SK-N-SH treated with all-trans-retinoic acid at 6 μM for 48 hours (cell line): Measurements from ENCODE around the gene CA5B.

Experiments used
- ATAC-seq: fragments of 200-7000 bp; cut with Tn5 transposase; 3 replicates; pipeline ENCODE4 v1.9.1; 2020; ENCODE audit warnings: mild to moderate bottlenecking, moderate library complexity
- ARNTL ChIP-seq: fragments of 450-650 bp; formaldehyde crosslinking; IDR thresholded peaks from 2 replicates; pipeline ENCODE4 v1.5.0; 2020; ENCODE audit warnings: low read depth, mild to moderate bottlenecking, moderate library complexity, borderline replicate concordance
- BACH2 ChIP-seq: fragments of 250-450 bp; sonication (Bioruptor Pico); IDR thresholded peaks from 2 replicates; pipeline ENCODE4 v1.9.0; 2021; ENCODE audit warnings: mild to moderate bottlenecking, borderline replicate concordance
- CSDC2 ChIP-seq: fragments of 250-450 bp; sonication (Bioruptor Pico); IDR thresholded peaks from 2 replicates; pipeline ENCODE4 v1.5.0; 2020; ENCODE audit warnings: mild to moderate bottlenecking, moderate library complexity
- ESRRG ChIP-seq: fragments of 250-450 bp; sonication (Bioruptor Pico); IDR thresholded peaks from 2 replicates; pipeline ENCODE4 v1.6.1; 2021; ENCODE audit warnings: mild to moderate bottlenecking
- GLIS3 ChIP-seq: fragments of 250-450 bp; sonication (Bioruptor Pico); IDR thresholded peaks from 2 replicates; pipeline ENCODE4 v1.5.0; 2020; ENCODE audit warnings: mild to moderate bottlenecking, moderate library complexity
- ISL1 ChIP-seq: fragments of 250-450 bp; sonication (Bioruptor Pico); IDR thresholded peaks from 2 replicates; pipeline ENCODE4 v2.1.2; 2022; ENCODE audit warnings: mild to moderate bottlenecking, moderate library complexity
- OSR1 ChIP-seq: fragments of 250-450 bp; sonication (Bioruptor Pico); IDR thresholded peaks from 2 replicates; pipeline ENCODE4 v1.8.0; 2022; ENCODE audit warnings: moderate library complexity, mild to moderate bottlenecking, inconsistent platforms
- PPARA ChIP-seq: fragments of 250-450 bp; sonication (Bioruptor Pico); IDR thresholded peaks from 2 replicates; pipeline ENCODE4 v1.5.0; 2020; ENCODE audit warnings: mild to moderate bottlenecking, borderline replicate concordance
- SNAI2 ChIP-seq: fragments of 250-450 bp; sonication (Bioruptor Pico); IDR thresholded peaks from 2 replicates; pipeline ENCODE4 v1.5.0; 2020; ENCODE audit warnings: mild to moderate bottlenecking, moderate library complexity
- TCF4 ChIP-seq: fragments of 250-450 bp; sonication (Bioruptor Pico); IDR thresholded peaks from 2 replicates; pipeline ENCODE4 v1.8.0; 2021; ENCODE audit warnings: mild to moderate bottlenecking, moderate library complexity, borderline replicate concordance
- TOX ChIP-seq: fragments of 250-450 bp; sonication (Bioruptor Pico); IDR thresholded peaks from 2 replicates; pipeline ENCODE4 v1.8.0; 2021; ENCODE audit warnings: mild to moderate bottlenecking, moderate library complexity, borderline replicate concordance
- ZC3H10 ChIP-seq: fragments of 250-450 bp; sonication (Bioruptor Pico); IDR thresholded peaks from 2 replicates; pipeline ENCODE4 v1.5.1; 2021; ENCODE audit warnings: mild to moderate bottlenecking, moderate library complexity
- ZFP3 ChIP-seq: fragments of 250-450 bp; sonication (Bioruptor Pico); IDR thresholded peaks from 2 replicates; pipeline ENCODE4 v1.5.0; 2020; ENCODE audit warnings: mild to moderate bottlenecking, moderate library complexity
- ZFP30 ChIP-seq: fragments of 450-650 bp; formaldehyde crosslinking; IDR thresholded peaks from 2 replicates; pipeline ENCODE4 v1.5.0; 2022; ENCODE audit warnings: mild to moderate bottlenecking, moderate library complexity
- ZNF565 ChIP-seq: fragments of 450-650 bp; formaldehyde crosslinking; conservative IDR thresholded peaks from 2 replicates; pipeline ENCODE4 v1.5.0; 2020; ENCODE audit warnings: low read depth, mild to moderate bottlenecking, moderate library complexity
- ZNF70 ChIP-seq: fragments of 450-650 bp; formaldehyde crosslinking; IDR thresholded peaks from 2 replicates; pipeline ENCODE4 v1.5.0; 2020; ENCODE audit warnings: mild to moderate bottlenecking, moderate library complexity
- ZNF8 ChIP-seq: fragments of 450-650 bp; formaldehyde crosslinking; IDR thresholded peaks from 2 replicates; pipeline ENCODE4 v1.5.0; 2020; ENCODE audit warnings: mild to moderate bottlenecking, moderate library complexity
- TF ChIP-seq, protein P1 (sequence below): fragments of 250-450 bp; sonication (Bioruptor Pico); IDR thresholded peaks from 2 replicates; pipeline ENCODE4 v1.5.1; 2021; ENCODE audit warnings: mild to moderate bottlenecking, moderate library complexity
- TF ChIP-seq, protein P2 (sequence below): fragments of 250-450 bp; sonication (Bioruptor Pico); IDR thresholded peaks from 2 replicates; pipeline ENCODE4 v1.5.0; 2020; ENCODE audit warnings: mild to moderate bottlenecking, moderate library complexity
- TF ChIP-seq, protein P3 (sequence below): fragments of 250-450 bp; sonication (Bioruptor Pico); IDR thresholded peaks from 2 replicates; pipeline ENCODE4 v1.5.1; 2020; ENCODE audit warnings: low read depth, mild to moderate bottlenecking, moderate library complexity

The CA5B gene

DNA sequence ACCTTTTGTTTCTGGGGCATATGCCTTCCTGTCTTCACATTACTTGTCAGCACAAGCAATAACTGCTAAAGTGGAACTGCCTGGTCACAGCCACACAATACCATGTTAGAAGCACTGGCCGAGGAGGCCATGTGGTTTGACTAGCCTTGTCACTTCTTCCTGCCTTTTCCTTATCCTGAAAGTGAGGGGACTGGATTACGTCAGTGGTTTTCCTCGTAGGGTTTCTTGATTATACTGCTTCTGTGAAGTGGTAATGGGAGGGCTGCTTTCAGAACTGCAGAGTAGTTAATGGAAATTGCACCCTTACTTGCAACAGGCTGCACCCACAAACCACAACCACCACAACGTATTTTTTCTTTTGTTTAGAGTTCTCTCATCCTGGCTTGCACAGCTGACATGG is 78.8 kb downstream of the CA5B start:
- TF ChIP-seq CSDC2: no peak
- TF ChIP-seq, protein P1, sequence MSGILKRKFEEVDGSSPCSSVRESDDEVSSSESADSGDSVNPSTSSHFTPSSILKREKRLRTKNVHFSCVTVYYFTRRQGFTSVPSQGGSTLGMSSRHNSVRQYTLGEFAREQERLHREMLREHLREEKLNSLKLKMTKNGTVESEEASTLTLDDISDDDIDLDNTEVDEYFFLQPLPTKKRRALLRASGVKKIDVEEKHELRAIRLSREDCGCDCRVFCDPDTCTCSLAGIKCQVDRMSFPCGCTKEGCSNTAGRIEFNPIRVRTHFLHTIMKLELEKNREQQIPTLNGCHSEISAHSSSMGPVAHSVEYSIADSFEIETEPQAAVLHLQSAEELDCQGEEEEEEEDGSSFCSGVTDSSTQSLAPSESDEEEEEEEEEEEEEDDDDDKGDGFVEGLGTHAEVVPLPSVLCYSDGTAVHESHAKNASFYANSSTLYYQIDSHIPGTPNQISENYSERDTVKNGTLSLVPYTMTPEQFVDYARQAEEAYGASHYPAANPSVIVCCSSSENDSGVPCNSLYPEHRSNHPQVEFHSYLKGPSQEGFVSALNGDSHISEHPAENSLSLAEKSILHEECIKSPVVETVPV (CRISPR knock-in tag): no peak
- no peak for TF ChIP-seq BACH2 (CRISPR knock-in tag)
- TF ChIP-seq, protein P2, sequence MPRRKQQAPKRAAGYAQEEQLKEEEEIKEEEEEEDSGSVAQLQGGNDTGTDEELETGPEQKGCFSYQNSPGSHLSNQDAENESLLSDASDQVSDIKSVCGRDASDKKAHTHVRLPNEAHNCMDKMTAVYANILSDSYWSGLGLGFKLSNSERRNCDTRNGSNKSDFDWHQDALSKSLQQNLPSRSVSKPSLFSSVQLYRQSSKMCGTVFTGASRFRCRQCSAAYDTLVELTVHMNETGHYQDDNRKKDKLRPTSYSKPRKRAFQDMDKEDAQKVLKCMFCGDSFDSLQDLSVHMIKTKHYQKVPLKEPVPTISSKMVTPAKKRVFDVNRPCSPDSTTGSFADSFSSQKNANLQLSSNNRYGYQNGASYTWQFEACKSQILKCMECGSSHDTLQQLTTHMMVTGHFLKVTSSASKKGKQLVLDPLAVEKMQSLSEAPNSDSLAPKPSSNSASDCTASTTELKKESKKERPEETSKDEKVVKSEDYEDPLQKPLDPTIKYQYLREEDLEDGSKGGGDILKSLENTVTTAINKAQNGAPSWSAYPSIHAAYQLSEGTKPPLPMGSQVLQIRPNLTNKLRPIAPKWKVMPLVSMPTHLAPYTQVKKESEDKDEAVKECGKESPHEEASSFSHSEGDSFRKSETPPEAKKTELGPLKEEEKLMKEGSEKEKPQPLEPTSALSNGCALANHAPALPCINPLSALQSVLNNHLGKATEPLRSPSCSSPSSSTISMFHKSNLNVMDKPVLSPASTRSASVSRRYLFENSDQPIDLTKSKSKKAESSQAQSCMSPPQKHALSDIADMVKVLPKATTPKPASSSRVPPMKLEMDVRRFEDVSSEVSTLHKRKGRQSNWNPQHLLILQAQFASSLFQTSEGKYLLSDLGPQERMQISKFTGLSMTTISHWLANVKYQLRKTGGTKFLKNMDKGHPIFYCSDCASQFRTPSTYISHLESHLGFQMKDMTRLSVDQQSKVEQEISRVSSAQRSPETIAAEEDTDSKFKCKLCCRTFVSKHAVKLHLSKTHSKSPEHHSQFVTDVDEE (CRISPR knock-in tag): no peak
- TF ChIP-seq, protein P3, sequence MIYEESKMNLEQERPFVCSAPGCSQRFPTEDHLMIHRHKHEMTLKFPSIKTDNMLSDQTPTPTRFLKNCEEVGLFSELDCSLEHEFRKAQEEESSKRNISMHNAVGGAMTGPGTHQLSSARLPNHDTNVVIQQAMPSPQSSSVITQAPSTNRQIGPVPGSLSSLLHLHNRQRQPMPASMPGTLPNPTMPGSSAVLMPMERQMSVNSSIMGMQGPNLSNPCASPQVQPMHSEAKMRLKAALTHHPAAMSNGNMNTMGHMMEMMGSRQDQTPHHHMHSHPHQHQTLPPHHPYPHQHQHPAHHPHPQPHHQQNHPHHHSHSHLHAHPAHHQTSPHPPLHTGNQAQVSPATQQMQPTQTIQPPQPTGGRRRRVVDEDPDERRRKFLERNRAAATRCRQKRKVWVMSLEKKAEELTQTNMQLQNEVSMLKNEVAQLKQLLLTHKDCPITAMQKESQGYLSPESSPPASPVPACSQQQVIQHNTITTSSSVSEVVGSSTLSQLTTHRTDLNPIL: no peak
- no peak for ATAC-seq

DNA sequence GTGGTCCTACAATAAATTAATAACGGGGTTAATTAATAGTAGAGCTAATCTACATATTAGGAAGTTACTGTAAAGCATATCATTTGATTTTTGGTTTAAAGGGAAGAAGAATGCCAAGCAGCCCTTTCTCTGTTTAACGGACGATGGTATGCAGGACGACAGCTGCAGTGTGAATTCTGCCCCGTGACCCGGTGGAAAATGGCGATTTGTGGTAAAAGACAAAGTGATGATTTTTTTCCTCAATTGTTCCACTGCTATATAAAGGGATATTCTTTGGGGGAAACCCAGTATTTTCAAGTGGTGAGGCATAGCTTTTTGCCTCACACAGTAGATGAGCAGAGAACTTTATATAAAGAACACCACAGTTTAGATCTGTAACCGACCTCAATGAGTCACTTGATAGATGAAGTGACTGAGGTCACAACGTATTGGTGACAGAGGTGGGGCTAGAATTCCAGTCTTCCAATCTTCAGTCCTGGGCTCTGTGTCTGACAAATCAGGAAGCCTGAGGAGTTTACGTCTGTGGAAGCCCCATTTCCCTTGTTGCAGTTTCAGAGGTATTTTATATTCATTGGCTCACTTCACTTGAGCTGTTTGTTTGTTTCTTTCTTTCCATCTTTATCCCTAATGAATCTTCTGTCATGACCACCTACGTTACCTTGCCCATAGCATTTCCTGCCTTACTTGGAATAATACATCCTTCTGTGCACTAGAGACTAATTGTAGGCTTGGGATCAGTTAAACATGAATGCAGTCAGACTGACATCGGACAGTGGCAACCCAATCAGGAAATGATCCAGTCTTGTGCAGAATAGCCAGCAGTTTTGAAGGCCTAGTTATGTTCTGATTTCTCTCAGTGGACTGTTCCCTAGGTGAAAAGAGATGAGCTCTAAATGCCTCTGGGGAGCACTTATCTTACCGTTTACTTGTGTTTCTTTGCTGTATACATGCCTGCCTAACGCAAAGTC is 82.3 kb downstream of the CA5B start:
- no peak for TF ChIP-seq OSR1
- no peak for TF ChIP-seq ARNTL (CRISPR knock-in tag)
- TF ChIP-seq CSDC2: no peak
- TF ChIP-seq ZC3H10: no peak
- no peak for TF ChIP-seq ZNF8 (CRISPR knock-in tag)
- TF ChIP-seq TOX (CRISPR knock-in tag): no peak

DNA sequence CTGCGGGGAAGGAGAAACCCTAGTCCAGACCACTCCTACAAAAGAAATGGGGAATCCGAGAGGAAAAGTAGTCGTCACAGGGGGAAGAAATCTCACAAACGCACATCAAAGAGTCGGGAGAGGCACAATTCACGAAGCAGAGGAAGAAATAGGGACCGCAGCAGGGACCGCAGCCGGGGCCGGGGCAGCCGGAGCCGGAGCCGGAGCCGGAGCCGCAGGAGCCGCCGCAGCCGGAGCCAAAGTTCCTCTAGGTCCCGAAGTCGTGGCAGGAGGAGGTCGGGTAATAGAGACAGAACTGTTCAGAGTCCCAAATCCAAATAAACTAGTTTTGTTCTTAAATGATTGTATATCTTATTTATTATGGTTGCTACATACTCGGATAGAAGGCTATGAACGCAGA is 84.9 kb downstream of the CA5B start:
- no peak for ATAC-seq
- TF ChIP-seq ZNF565 (CRISPR knock-in tag): no peak
- no peak for TF ChIP-seq PPARA (CRISPR knock-in tag)
- no peak for TF ChIP-seq OSR1
- TF ChIP-seq TOX (CRISPR knock-in tag): no peak
- TF ChIP-seq, protein P1 (CRISPR knock-in tag): no peak
- no peak for TF ChIP-seq ZFP3 (CRISPR knock-in tag)
- TF ChIP-seq TCF4 (CRISPR knock-in tag): no peak
- TF ChIP-seq, protein P2 (CRISPR knock-in tag): no peak
- no peak for TF ChIP-seq ESRRG (CRISPR knock-in tag)
- TF ChIP-seq SNAI2: no peak
- TF ChIP-seq GLIS3 (CRISPR knock-in tag): no peak
- no peak for TF ChIP-seq BACH2 (CRISPR knock-in tag)
- TF ChIP-seq ZNF8 (CRISPR knock-in tag): no peak
- TF ChIP-seq, protein P3: no peak
- no peak for TF ChIP-seq ZNF70 (CRISPR knock-in tag)
- no peak for TF ChIP-seq ZC3H10
- no peak for TF ChIP-seq ISL1 (CRISPR knock-in tag)
- TF ChIP-seq ZFP30 (CRISPR knock-in tag): no peak
- no peak for TF ChIP-seq ARNTL (CRISPR knock-in tag)
- TF ChIP-seq, all 23 proteins: peak for 0

More for the DNA sequence above, 82.3 kb downstream of the CA5B start:
- ATAC-seq: no peak
